Measurements from ENCODE around the gene NUDT16L1. TPM values are rescaled to one million over a fixed set of nuclear protein-coding genes. Genes with fewer than 3 reads are reported as not detected.

NUDT16L1 gene
- polyA plus RNA-seq, 1 of the 3 experiments (the other 2 are of a cell fraction): 45.8 TPM

DNA sequence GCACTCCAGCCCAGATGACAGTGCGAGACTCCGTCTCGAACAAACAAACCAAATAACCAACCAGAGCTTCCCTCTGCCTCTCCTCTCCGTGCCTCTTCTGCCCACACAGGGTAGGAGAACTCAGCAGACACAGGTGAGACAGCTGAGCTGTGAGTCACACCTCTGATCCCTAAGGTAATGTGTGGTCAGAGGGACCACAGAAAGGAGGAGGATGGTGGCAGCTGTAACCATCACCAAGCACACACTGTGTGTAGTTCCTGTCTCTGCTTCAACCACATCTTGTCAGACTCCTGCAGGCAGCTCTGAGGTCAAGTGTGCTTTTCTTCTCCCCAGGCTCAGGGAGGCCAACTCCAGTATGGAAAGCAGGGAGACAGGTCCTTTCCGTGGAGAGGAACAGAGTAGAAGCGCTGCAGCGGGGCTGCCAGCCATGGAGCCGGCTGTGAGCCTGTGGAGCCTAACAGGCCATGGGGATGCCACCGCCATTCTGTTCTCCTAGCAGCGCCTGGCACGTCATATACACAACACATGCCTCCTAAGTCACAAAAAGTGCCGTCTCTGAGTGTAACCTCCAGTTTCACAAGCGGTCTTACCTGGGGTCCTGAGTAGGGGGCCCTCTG is 7.1 kb downstream of the NUDT16L1 start:
- ChIA-PET POLR2A (no interaction called here), CTCF (no interaction called here)
- H4K20me1 ChIP-seq (ENCODE audit: insufficient read depth): no peaks in the 10 kb centered on the region
- no peaks in the 10 kb centered on the region for H3K27me3 ChIP-seq (ENCODE audit: insufficient read depth)
- peaks cover 5% of the 10 kb centered on the region for H3K79me2 ChIP-seq (ENCODE audit: insufficient read depth)
- 94% methylated on average over 13 of the region's 13 CpGs for WGBS (ENCODE audit: low lambda C conversion rate)
- TF ChIP-seq USF1 (IDR thresholded peaks at IDR 0.05; ENCODE audit: borderline replicate concordance, low read depth): no peak
- no peak for TF ChIP-seq MXI1 (IDR thresholded peaks at IDR 0.05; ENCODE audit: low read depth, low read length)
- no peak for TF ChIP-seq IRF3 (IDR thresholded peaks at IDR 0.05; ENCODE audit: low read depth, low read length)
- no peak for TF ChIP-seq EZH2phosphoT487 (IDR thresholded peaks at IDR 0.05; ENCODE audit: borderline replicate concordance, low read depth)
- no peak for TF ChIP-seq ELF1 (IDR thresholded peaks at IDR 0.05)
- no peak for TF ChIP-seq SMC3 (IDR thresholded peaks at IDR 0.05; ENCODE audit: low read depth, low read length)
- TF ChIP-seq PBX3 (IDR thresholded peaks at IDR 0.05): no peak
- TF ChIP-seq RCOR1 (IDR thresholded peaks at IDR 0.05; ENCODE audit: low read length): no peak
- no peak for TF ChIP-seq GABPA (IDR thresholded peaks at IDR 0.05; ENCODE audit: low read depth)
- TF ChIP-seq FOXJ3 (CRISPR knock-in tag; IDR thresholded peaks at IDR 0.05): no peak
- H3K36me3 ChIP-seq (replicated peaks in 1 of 2; ENCODE audit: control insufficient read depth in 1 of 2, insufficient read depth in 2 of 2, low read length in 1 of 2): peaks cover 14 to 85% of the 10 kb centered on the region in 2 experiments
- no peak overlapping the region for H3K27ac ChIP-seq (ENCODE audit: low read depth in 2 of 2, low read length in 1 of 2)
- H3K4me1 ChIP-seq (ENCODE audit: control insufficient read depth in 1 of 2, insufficient read depth in 2 of 2, low read depth in 1 of 2, low read length in 1 of 2): peaks cover 0 to 3% of the 10 kb centered on the region in 2 experiments; a peak in 1 of 4 replicates
- H2AFZ ChIP-seq (ENCODE audit: low read depth): no peak overlapping the region
- H3K9me2 ChIP-seq: no peaks in the 10 kb centered on the region
- H3K9me3 ChIP-seq: no peaks in the 10 kb centered on the region
- H3K4me3 ChIP-seq (ENCODE audit: low read depth in 2 of 2, low read length in 1 of 2): no peak overlapping the region
- no peak for DNase-seq
- H3F3A ChIP-seq (replicated peaks; ENCODE audit: insufficient read depth): peaks cover 9% of the 10 kb centered on the region
- H3K9ac ChIP-seq: no peak overlapping the region
- H3K4me2 ChIP-seq: no peak overlapping the region

DNA sequence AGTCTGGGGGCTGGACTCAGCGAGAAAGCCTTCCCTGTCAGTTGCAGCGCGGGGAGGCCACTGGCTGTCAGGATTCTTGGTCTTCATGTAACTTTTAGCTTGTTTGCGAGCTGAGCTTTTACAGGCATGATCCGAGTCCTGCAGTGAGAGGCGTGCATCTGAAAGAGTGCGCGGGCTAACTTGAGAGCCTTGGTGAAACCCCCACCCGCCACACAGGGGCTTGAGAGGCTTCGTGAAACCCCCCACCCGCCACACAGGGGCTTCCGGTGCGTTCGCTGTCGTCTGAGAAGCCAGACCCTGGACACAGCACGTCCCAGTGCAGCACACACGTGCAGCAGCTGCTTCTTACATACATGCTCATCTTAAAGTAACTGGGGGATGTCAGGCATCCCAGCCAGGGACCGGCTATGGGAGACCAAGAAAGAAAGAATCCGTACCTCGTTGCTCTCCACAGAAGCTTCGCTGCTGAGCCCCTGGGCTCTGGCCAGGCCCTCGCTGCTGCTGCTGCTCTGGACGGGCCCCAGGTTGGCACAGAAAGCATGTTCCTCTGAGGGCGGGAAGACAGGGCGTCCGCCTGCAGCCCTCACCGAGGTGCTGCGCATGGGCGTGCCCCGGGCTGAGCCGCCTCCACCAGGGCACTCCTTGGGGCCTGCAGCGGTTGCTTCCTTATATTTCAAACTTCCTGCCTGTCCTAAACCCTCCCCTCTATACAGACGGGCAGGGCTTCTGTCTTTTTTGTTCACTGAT is 7.8 kb downstream of the NUDT16L1 start:
- DNase-seq: no peak
- Histone ChIP-seq H3K4me3 (ENCODE audit: low read depth in 2 of 2, low read length in 1 of 2) (no peak overlapping the region), H3K9me3 (no peaks in the 10 kb centered on the region), H3F3A (replicated peaks; ENCODE audit: insufficient read depth) (peaks cover 2% of the 10 kb centered on the region), H3K4me2 (no peak overlapping the region), H2AFZ (ENCODE audit: low read depth) (no peak overlapping the region), H3K27me3 (ENCODE audit: insufficient read depth) (no peaks in the 10 kb centered on the region), H3K9me2 (no peaks in the 10 kb centered on the region), H3K79me2 (ENCODE audit: insufficient read depth) (peaks cover 5% of the 10 kb centered on the region), H3K9ac (no peak overlapping the region), H3K36me3 (replicated peaks in 1 of 2; ENCODE audit: control insufficient read depth in 1 of 2, insufficient read depth in 2 of 2, low read length in 1 of 2) (peaks cover 11 to 78% of the 10 kb centered on the region in 2 experiments), H3K4me1 (ENCODE audit: control insufficient read depth in 1 of 2, insufficient read depth in 2 of 2, low read depth in 1 of 2, low read length in 1 of 2) (no peaks in the 10 kb centered on the region; a peak in 1 of 4 replicates), H3K27ac (ENCODE audit: low read depth in 2 of 2, low read length in 1 of 2) (no peak overlapping the region), H4K20me1 (ENCODE audit: insufficient read depth) (no peaks in the 10 kb centered on the region)
- CTCF ChIA-PET: no interaction called here
- WGBS (ENCODE audit: low lambda C conversion rate): 95% methylated on average over 12 of the region's 33 CpGs
- POLR2A ChIA-PET: no interaction called here
- no peak for TF ChIP-seq JUND (IDR thresholded peaks at IDR 0.05)
- no peak for TF ChIP-seq SIN3A (IDR thresholded peaks at IDR 0.05; ENCODE audit: borderline replicate concordance, low read depth, low read length)
- TF ChIP-seq TCF12 (IDR thresholded peaks at IDR 0.05): no peak
- no peak for TF ChIP-seq EZH2phosphoT487 (IDR thresholded peaks at IDR 0.05; ENCODE audit: borderline replicate concordance, low read depth)
- no peak for TF ChIP-seq SMC3 (IDR thresholded peaks at IDR 0.05; ENCODE audit: low read depth, low read length)
- TF ChIP-seq ELF1 (IDR thresholded peaks at IDR 0.05): no peak
- no peak for TF ChIP-seq NRF1 (IDR thresholded peaks at IDR 0.05; ENCODE audit: low read depth, low read length)
- no peak for TF ChIP-seq MAX (IDR thresholded peaks at IDR 0.05; ENCODE audit: low read depth)
- TF ChIP-seq FOXJ3 (CRISPR knock-in tag; IDR thresholded peaks at IDR 0.05): no peak
- TF ChIP-seq GATA2 (CRISPR knock-in tag; IDR thresholded peaks at IDR 0.05): no peak
- TF ChIP-seq REST (IDR thresholded peaks at IDR 0.05; ENCODE audit: low read depth, low read length): no peak
- TF ChIP-seq MEF2A (IDR thresholded peaks at IDR 0.05; ENCODE audit: borderline replicate concordance, low read depth): no peak
- no peak for TF ChIP-seq IRF3 (IDR thresholded peaks at IDR 0.05; ENCODE audit: low read depth, low read length)
